GM23338 (cell line): ENCODE data around the gene BPIFB1. TPM values are rescaled to one million over a fixed set of nuclear protein-coding genes. Genes with fewer than 3 reads are reported as not detected.

Experiments
- ATAC-seq: fragments of 200-7000 bp; cut with Tn5 transposase; 3 replicates; pipeline ENCODE4 v1.9.1; 2020
- DNase-seq: peaks from one replicate; pipeline ENCODE4 v3.0.0-alpha.2; 2015; ENCODE audit warnings: low spot score
- H2AFZ ChIP-seq: fragments of 200-600 bp; sonication (generic); 2 replicates; pipeline ENCODE4 v1.8.0; 2016; ENCODE audit warnings: antibody characterized with exemption, mild to moderate bottlenecking, moderate library complexity
- H3F3A ChIP-seq: fragments of 200-600 bp; sonication (generic); replicated peaks from 2 replicates; pipeline ENCODE4 v1.8.0; 2017; ENCODE audit warnings: antibody characterized with exemption, mixed run types, low read depth
- H3K27ac ChIP-seq: fragments of 200-600 bp; sonication (generic); 2 replicates; pipeline ENCODE4 v1.6.1; 2016; ENCODE audit warnings: low read depth
- H3K27me3 ChIP-seq: fragments of 200-600 bp; sonication (generic); 2 replicates; pipeline ENCODE4 v1.8.0; 2016; ENCODE audit warnings: mild to moderate bottlenecking, mixed run types, moderate library complexity; ENCODE audit not compliant: insufficient read depth
- H3K36me3 ChIP-seq: fragments of 200-600 bp; sonication (generic); 2 replicates; pipeline ENCODE4 v1.8.0; 2016; ENCODE audit warnings: mild to moderate bottlenecking; ENCODE audit not compliant: insufficient read depth
- H3K4me1 ChIP-seq: fragments of 200-600 bp; sonication (generic); 2 replicates; pipeline ENCODE4 v1.8.0; 2016; ENCODE audit warnings: mild to moderate bottlenecking, moderate library complexity; ENCODE audit not compliant: insufficient read depth
- H3K4me2 ChIP-seq: fragments of 200-600 bp; sonication (generic); 2 replicates; pipeline ENCODE4 v1.7.1; 2017; ENCODE audit warnings: mixed run types
- H3K4me3 ChIP-seq: fragments of 200-600 bp; sonication (generic); 2 replicates; pipeline ENCODE4 v1.6.1; 2016; ENCODE audit warnings: mixed run types
- H3K79me2 ChIP-seq: fragments of 200-600 bp; sonication (generic); replicated peaks from 2 replicates; pipeline ENCODE4 v1.8.0; 2017; ENCODE audit warnings: mild to moderate bottlenecking; ENCODE audit not compliant: insufficient read depth
- H3K9me2 ChIP-seq: fragments of 200-600 bp; sonication (generic); 2 replicates; pipeline ENCODE4 v1.8.0; 2017; ENCODE audit not compliant: insufficient read depth
- H4K20me1 ChIP-seq: fragments of 200-600 bp; sonication (generic); replicated peaks from 2 replicates; pipeline ENCODE4 v1.8.0; 2017; ENCODE audit warnings: mild to moderate bottlenecking; ENCODE audit not compliant: insufficient read depth
- H3K27ac Mint-ChIP-seq: 2 replicates; pipeline ENCODE4 v1.8.0; 2020; ENCODE audit warnings: inconsistent platforms, mild to moderate bottlenecking, moderate library complexity, mixed read lengths
- H3K27me3 Mint-ChIP-seq: 3 replicates; pipeline ENCODE4 v1.8.0; 2022; ENCODE audit warnings: low read depth, mild to moderate bottlenecking, moderate library complexity, mixed read lengths, inconsistent platforms; ENCODE audit not compliant: insufficient read depth, poor library complexity
- H3K36me3 Mint-ChIP-seq: 3 replicates; pipeline ENCODE4 v1.8.0; 2021; ENCODE audit warnings: low read depth, mild to moderate bottlenecking, inconsistent platforms, moderate library complexity, mixed read lengths
- H3K4me1 Mint-ChIP-seq: 3 replicates; pipeline ENCODE4 v1.8.0; 2020; ENCODE audit warnings: mild to moderate bottlenecking, inconsistent platforms, mixed read lengths
- H3K4me3 Mint-ChIP-seq: 3 replicates; pipeline ENCODE4 v1.8.0; 2021; ENCODE audit warnings: moderate library complexity, mild to moderate bottlenecking, inconsistent platforms, mixed read lengths
- H3K9me3 Mint-ChIP-seq: 3 replicates; pipeline ENCODE4 v1.8.0; 2020; ENCODE audit warnings: moderate library complexity, mild to moderate bottlenecking, inconsistent platforms, mixed read lengths
- CREB1 ChIP-seq: fragments of 250-450 bp; sonication (Bioruptor Pico); IDR thresholded peaks from 2 replicates; pipeline ENCODE4 v1.5.0; 2020; ENCODE audit warnings: low read depth, mild to moderate bottlenecking, moderate library complexity
- EZH2 ChIP-seq: fragments of 200-600 bp; sonication (generic); IDR thresholded peaks from one replicate; pipeline ENCODE4 v1.8.0; 2017; ENCODE audit warnings: antibody characterized with exemption, mild to moderate bottlenecking, low read depth; ENCODE audit not compliant: unreplicated experiment
- EZH2phosphoT487 ChIP-seq: fragments of 200-600 bp; sonication (generic); IDR thresholded peaks from one replicate; pipeline ENCODE4 v1.8.1; 2018; ENCODE audit warnings: antibody characterized with exemption; ENCODE audit not compliant: unreplicated experiment
- JUNB ChIP-seq: IDR thresholded peaks from one replicate; pipeline ENCODE4 v1.6.1; 2016; ENCODE audit warnings: antibody characterized with exemption; ENCODE audit not compliant: unreplicated experiment
- NANOG ChIP-seq: IDR thresholded peaks from 2 replicates; pipeline ENCODE4 v1.6.1; 2016; ENCODE audit warnings: antibody characterized with exemption, borderline replicate concordance
- POLR2AphosphoS5 ChIP-seq: IDR thresholded peaks from 2 replicates; pipeline ENCODE4 v1.6.1; 2016; ENCODE audit warnings: antibody characterized with exemption, low read depth
- STAT1 ChIP-seq: IDR thresholded peaks from one replicate; pipeline ENCODE4 v1.6.1; 2016; ENCODE audit warnings: antibody characterized with exemption; ENCODE audit not compliant: unreplicated experiment
- ZNF114 ChIP-seq: fragments of 250-450 bp; sonication (Bioruptor Pico); IDR thresholded peaks from 2 replicates; pipeline ENCODE4 v1.5.0; 2020; ENCODE audit warnings: mild to moderate bottlenecking, moderate library complexity
- ZNF331 ChIP-seq: fragments of 250-450 bp; sonication (Bioruptor Pico); IDR thresholded peaks from 2 replicates; pipeline ENCODE4 v1.5.0; 2020; ENCODE audit warnings: low read depth, mild to moderate bottlenecking, moderate library complexity
- polyA plus RNA-seq: library from polyadenylated mRNA; unstranded; fragments of >200 nt; fragmentation: Nextera tagmentation; extraction: Ambion mirVana; gene quantifications from 2 replicates; pipeline ENCODE4 v1.2.1, GENCODE V29; 2016
- total RNA-seq: library from RNA; depleted of rRNA; stranded (reverse); fragments of >200 nt; shearing (Covaris generic); gene quantifications from 2 replicates; pipeline ENCODE4 v1.2.3, GENCODE V29; 2014
- TF ChIP-seq, protein P1 (sequence below), 2 experiments: fragments of 200-600 bp in 1 of 2; sonication (generic) in 1 of 2; conservative IDR thresholded peaks; 2 replicates each; pipeline versions ENCODE4 v1.5.1 to v1.6.1; 2016 to 2017; ENCODE audit warnings: antibody characterized with exemption in 2 of 2, low read depth in 2 of 2, mild to moderate bottlenecking in 2 of 2, moderate library complexity in 1 of 2
- TF ChIP-seq, protein P2 (sequence below): IDR thresholded peaks from 2 replicates; pipeline ENCODE4 v1.6.1; 2016; ENCODE audit warnings: antibody characterized with exemption
- TF ChIP-seq, protein P3 (sequence below): IDR thresholded peaks from one replicate; pipeline ENCODE4 v1.6.1; 2018; ENCODE audit warnings: antibody characterized with exemption; ENCODE audit not compliant: unreplicated experiment
- TF ChIP-seq, protein P4 (sequence below): fragments of 250-450 bp; sonication (Bioruptor Pico); IDR thresholded peaks from 2 replicates; pipeline ENCODE4 v1.5.0; 2020; ENCODE audit warnings: mild to moderate bottlenecking, moderate library complexity

The BPIFB1 gene
- total and polyA plus RNA-seq, 2 experiments from 2014 or later, result not detected

DNA sequence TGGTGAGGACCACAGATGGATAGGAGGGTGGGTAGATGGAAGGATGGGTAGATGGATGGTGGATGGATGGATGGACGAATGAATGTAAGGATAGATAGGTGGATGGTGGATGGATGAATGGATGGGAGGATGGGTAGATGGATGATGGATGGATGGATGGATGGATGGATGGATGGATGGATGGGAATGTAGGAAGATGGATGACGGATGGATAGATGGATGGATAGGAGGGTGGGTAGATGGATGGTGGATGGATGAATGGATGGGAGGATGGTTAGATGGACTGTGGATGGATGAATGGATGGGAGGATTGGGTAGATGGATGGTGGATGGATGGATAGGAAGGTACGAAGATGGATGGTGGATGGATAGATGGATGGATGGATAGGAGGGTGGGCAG lies 51.1 kb downstream of the BPIFB1 start:
- TF ChIP-seq, protein P1, sequence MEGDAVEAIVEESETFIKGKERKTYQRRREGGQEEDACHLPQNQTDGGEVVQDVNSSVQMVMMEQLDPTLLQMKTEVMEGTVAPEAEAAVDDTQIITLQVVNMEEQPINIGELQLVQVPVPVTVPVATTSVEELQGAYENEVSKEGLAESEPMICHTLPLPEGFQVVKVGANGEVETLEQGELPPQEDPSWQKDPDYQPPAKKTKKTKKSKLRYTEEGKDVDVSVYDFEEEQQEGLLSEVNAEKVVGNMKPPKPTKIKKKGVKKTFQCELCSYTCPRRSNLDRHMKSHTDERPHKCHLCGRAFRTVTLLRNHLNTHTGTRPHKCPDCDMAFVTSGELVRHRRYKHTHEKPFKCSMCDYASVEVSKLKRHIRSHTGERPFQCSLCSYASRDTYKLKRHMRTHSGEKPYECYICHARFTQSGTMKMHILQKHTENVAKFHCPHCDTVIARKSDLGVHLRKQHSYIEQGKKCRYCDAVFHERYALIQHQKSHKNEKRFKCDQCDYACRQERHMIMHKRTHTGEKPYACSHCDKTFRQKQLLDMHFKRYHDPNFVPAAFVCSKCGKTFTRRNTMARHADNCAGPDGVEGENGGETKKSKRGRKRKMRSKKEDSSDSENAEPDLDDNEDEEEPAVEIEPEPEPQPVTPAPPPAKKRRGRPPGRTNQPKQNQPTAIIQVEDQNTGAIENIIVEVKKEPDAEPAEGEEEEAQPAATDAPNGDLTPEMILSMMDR (conservative IDR thresholded peaks at IDR 0.05; ENCODE audit: low read depth in 2 of 2), result no peak
- TF ChIP-seq STAT1 (no peak), ZNF114 (CRISPR knock-in tag) (no peak), CREB1 (CRISPR knock-in tag) (no peak), POLR2AphosphoS5 (no peak), JUNB (no peak), NANOG (no peak), EZH2 (no peak), ZNF331 (CRISPR knock-in tag) (no peak), EZH2phosphoT487 (no peak)
- TF ChIP-seq, protein P2, sequence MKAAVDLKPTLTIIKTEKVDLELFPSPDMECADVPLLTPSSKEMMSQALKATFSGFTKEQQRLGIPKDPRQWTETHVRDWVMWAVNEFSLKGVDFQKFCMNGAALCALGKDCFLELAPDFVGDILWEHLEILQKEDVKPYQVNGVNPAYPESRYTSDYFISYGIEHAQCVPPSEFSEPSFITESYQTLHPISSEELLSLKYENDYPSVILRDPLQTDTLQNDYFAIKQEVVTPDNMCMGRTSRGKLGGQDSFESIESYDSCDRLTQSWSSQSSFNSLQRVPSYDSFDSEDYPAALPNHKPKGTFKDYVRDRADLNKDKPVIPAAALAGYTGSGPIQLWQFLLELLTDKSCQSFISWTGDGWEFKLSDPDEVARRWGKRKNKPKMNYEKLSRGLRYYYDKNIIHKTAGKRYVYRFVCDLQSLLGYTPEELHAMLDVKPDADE, result no peak
- TF ChIP-seq, protein P3, sequence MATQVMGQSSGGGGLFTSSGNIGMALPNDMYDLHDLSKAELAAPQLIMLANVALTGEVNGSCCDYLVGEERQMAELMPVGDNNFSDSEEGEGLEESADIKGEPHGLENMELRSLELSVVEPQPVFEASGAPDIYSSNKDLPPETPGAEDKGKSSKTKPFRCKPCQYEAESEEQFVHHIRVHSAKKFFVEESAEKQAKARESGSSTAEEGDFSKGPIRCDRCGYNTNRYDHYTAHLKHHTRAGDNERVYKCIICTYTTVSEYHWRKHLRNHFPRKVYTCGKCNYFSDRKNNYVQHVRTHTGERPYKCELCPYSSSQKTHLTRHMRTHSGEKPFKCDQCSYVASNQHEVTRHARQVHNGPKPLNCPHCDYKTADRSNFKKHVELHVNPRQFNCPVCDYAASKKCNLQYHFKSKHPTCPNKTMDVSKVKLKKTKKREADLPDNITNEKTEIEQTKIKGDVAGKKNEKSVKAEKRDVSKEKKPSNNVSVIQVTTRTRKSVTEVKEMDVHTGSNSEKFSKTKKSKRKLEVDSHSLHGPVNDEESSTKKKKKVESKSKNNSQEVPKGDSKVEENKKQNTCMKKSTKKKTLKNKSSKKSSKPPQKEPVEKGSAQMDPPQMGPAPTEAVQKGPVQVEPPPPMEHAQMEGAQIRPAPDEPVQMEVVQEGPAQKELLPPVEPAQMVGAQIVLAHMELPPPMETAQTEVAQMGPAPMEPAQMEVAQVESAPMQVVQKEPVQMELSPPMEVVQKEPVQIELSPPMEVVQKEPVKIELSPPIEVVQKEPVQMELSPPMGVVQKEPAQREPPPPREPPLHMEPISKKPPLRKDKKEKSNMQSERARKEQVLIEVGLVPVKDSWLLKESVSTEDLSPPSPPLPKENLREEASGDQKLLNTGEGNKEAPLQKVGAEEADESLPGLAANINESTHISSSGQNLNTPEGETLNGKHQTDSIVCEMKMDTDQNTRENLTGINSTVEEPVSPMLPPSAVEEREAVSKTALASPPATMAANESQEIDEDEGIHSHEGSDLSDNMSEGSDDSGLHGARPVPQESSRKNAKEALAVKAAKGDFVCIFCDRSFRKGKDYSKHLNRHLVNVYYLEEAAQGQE, result no peak
- TF ChIP-seq, protein P4, sequence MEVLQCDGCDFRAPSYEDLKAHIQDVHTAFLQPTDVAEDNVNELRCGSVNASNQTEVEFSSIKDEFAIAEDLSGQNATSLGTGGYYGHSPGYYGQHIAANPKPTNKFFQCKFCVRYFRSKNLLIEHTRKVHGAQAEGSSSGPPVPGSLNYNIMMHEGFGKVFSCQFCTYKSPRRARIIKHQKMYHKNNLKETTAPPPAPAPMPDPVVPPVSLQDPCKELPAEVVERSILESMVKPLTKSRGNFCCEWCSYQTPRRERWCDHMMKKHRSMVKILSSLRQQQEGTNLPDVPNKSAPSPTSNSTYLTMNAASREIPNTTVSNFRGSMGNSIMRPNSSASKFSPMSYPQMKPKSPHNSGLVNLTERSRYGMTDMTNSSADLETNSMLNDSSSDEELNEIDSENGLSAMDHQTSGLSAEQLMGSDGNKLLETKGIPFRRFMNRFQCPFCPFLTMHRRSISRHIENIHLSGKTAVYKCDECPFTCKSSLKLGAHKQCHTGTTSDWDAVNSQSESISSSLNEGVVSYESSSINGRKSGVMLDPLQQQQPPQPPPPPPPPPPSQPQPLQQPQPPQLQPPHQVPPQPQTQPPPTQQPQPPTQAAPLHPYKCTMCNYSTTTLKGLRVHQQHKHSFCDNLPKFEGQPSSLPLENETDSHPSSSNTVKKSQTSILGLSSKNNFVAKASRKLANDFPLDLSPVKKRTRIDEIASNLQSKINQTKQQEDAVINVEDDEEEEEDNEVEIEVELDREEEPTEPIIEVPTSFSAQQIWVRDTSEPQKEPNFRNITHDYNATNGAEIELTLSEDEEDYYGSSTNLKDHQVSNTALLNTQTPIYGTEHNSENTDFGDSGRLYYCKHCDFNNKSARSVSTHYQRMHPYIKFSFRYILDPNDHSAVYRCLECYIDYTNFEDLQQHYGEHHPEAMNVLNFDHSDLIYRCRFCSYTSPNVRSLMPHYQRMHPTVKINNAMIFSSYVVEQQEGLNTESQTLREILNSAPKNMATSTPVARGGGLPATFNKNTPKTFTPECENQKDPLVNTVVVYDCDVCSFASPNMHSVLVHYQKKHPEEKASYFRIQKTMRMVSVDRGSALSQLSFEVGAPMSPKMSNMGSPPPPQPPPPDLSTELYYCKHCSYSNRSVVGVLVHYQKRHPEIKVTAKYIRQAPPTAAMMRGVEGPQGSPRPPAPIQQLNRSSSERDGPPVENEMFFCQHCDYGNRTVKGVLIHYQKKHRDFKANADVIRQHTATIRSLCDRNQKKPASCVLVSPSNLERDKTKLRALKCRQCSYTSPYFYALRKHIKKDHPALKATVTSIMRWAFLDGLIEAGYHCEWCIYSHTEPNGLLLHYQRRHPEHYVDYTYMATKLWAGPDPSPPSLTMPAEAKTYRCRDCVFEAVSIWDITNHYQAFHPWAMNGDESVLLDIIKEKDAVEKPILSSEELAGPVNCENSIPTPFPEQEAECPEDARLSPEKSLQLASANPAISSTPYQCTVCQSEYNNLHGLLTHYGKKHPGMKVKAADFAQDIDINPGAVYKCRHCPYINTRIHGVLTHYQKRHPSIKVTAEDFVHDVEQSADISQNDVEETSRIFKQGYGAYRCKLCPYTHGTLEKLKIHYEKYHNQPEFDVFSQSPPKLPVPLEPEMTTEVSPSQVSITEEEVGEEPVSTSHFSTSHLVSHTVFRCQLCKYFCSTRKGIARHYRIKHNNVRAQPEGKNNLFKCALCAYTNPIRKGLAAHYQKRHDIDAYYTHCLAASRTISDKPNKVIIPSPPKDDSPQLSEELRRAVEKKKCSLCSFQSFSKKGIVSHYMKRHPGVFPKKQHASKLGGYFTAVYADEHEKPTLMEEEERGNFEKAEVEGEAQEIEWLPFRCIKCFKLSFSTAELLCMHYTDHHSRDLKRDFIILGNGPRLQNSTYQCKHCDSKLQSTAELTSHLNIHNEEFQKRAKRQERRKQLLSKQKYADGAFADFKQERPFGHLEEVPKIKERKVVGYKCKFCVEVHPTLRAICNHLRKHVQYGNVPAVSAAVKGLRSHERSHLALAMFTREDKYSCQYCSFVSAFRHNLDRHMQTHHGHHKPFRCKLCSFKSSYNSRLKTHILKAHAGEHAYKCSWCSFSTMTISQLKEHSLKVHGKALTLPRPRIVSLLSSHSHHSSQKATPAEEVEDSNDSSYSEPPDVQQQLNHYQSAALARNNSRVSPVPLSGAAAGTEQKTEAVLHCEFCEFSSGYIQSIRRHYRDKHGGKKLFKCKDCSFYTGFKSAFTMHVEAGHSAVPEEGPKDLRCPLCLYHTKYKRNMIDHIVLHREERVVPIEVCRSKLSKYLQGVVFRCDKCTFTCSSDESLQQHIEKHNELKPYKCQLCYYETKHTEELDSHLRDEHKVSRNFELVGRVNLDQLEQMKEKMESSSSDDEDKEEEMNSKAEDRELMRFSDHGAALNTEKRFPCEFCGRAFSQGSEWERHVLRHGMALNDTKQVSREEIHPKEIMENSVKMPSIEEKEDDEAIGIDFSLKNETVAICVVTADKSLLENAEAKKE (CRISPR knock-in tag), result no peak
- ATAC-seq, result no peak
- H3K4me1 Mint-ChIP-seq, result peaks cover 2% of the 10 kb centered on the region; the same call in 1 of the 3 replicates

More for the DNA sequence above, 51.1 kb downstream of the BPIFB1 start:
- no peaks in the 10 kb centered on the region for H3K79me2 ChIP-seq
- Mint-ChIP-seq H3K4me3 (no peak overlapping the region), H3K36me3 (no peaks in the 10 kb centered on the region), H3K27me3 (peaks cover 13% of the 10 kb centered on the region), H3K9me3 (no peaks in the 10 kb centered on the region; the same call in 1 of the 3 replicates), H3K27ac (no peak overlapping the region)
- no peaks in the 10 kb centered on the region for H3K27me3 ChIP-seq
- no peaks in the 10 kb centered on the region for H3K36me3 ChIP-seq
- H3K27ac ChIP-seq, result no peak overlapping the region
- no peak overlapping the region for H3K4me2 ChIP-seq
- peaks cover 7% of the 10 kb centered on the region for H3K9me2 ChIP-seq
- H3F3A ChIP-seq, result no peaks in the 10 kb centered on the region
- no peak overlapping the region for H2AFZ ChIP-seq
- H4K20me1 ChIP-seq, result no peaks in the 10 kb centered on the region
- no peaks in the 10 kb centered on the region for H3K4me1 ChIP-seq
- H3K4me3 ChIP-seq, result no peak overlapping the region
- no peak for DNase-seq
